Mesenchymal stem cell (in vitro differentiated cells and primary cell): ENCODE data around the gene TOR4A.

Experiments used
- DNase-seq: peaks from one replicate; pipeline ENCODE4 v3.0.0-alpha.2; 2013
- H2AFZ ChIP-seq: one replicate; pipeline ENCODE4 v1.6.1; 2013; ENCODE audit warnings: low read depth, mild to moderate bottlenecking, control low read depth, inconsistent platforms, low read length, moderate library complexity
- H2AK5ac ChIP-seq: 2 replicates; pipeline ENCODE4 v1.6.1; 2013; ENCODE audit warnings: low read length, moderate library complexity, mild to moderate bottlenecking, inconsistent platforms; ENCODE audit not compliant: severe bottlenecking
- H2BK120ac ChIP-seq: one replicate; pipeline ENCODE4 v1.6.1; 2013; ENCODE audit warnings: low read depth, mild to moderate bottlenecking, inconsistent platforms, low read length, moderate library complexity
- H2BK12ac ChIP-seq, 2 experiments: one replicate each; pipeline ENCODE4 v1.6.1; 2013; ENCODE audit warnings: inconsistent platforms in 2 of 2, low read length in 2 of 2, mild to moderate bottlenecking in 2 of 2, moderate library complexity in 2 of 2, control low read depth in 1 of 2
- H2BK15ac ChIP-seq: one replicate; pipeline ENCODE4 v1.6.1; 2013; ENCODE audit warnings: mild to moderate bottlenecking, low read depth, inconsistent platforms; ENCODE audit not compliant: poor library complexity, severe bottlenecking
- H2BK5ac ChIP-seq: 2 replicates; pipeline ENCODE4 v1.6.1; 2013; ENCODE audit warnings: low read depth, mild to moderate bottlenecking, low read length, control low read depth, inconsistent platforms; ENCODE audit not compliant: poor library complexity, severe bottlenecking
- H3K14ac ChIP-seq, 2 experiments: one replicate each; pipeline ENCODE4 v1.6.1; 2013; ENCODE audit warnings: inconsistent platforms in 2 of 2, low read length in 2 of 2, control low read depth in 1 of 2, mild to moderate bottlenecking in 1 of 2, moderate library complexity in 1 of 2
- H3K18ac ChIP-seq, 2 experiments: one replicate each; pipeline ENCODE4 v1.6.1; 2013; ENCODE audit warnings: inconsistent platforms in 2 of 2, low read length in 2 of 2, control low read depth in 1 of 2, low read depth in 1 of 2, mild to moderate bottlenecking in 1 of 2
- H3K23ac ChIP-seq, 2 experiments: one replicate each; pipeline ENCODE4 v1.6.1; 2013; ENCODE audit warnings: inconsistent platforms in 2 of 2, low read length in 2 of 2, mild to moderate bottlenecking in 2 of 2, moderate library complexity in 2 of 2, control low read depth in 1 of 2
- H3K27ac ChIP-seq: 2 replicates; pipeline ENCODE4 v1.5.1; 2013; ENCODE audit warnings: mild to moderate bottlenecking, moderate library complexity, low read length, control low read depth, inconsistent platforms; ENCODE audit not compliant: poor library complexity, severe bottlenecking
- H3K27me3 ChIP-seq, 2 experiments: 2 replicates each; pipeline versions ENCODE4 v1.6.1 to v1.7.0; 2013; ENCODE audit warnings: low read length in 2 of 2, mild to moderate bottlenecking in 2 of 2, moderate library complexity in 2 of 2, control low read depth in 1 of 2, inconsistent platforms in 1 of 2; ENCODE audit not compliant: control insufficient read depth in 1 of 2, insufficient read depth in 1 of 2
- H3K36me3 ChIP-seq, 2 experiments: 2 replicates each; pipeline versions ENCODE4 v1.6.1 to v1.7.0; 2013; ENCODE audit warnings: low read length in 2 of 2, control low read depth in 1 of 2, inconsistent platforms in 1 of 2, low read depth in 1 of 2, mild to moderate bottlenecking in 1 of 2; ENCODE audit not compliant: insufficient read depth in 2 of 2, control insufficient read depth in 1 of 2
- H3K4ac ChIP-seq, 2 experiments: one replicate each; pipeline ENCODE4 v1.6.1; 2013; ENCODE audit warnings: inconsistent platforms in 2 of 2, low read length in 2 of 2, mild to moderate bottlenecking in 2 of 2, moderate library complexity in 2 of 2, control low read depth in 1 of 2, low read depth in 1 of 2
- H3K4me1 ChIP-seq: 2 replicates; pipeline ENCODE4 v1.6.1; 2013; ENCODE audit warnings: low read depth, low read length, control low read depth; ENCODE audit not compliant: control insufficient read depth, insufficient read depth
- H3K4me2 ChIP-seq: 2 replicates; pipeline ENCODE4 v1.6.1; 2013; ENCODE audit warnings: low read length, mild to moderate bottlenecking, inconsistent platforms; ENCODE audit not compliant: poor library complexity, severe bottlenecking
- H3K4me3 ChIP-seq, 2 experiments: 2 replicates each; pipeline versions ENCODE4 v1.5.1 to v1.7.0; 2013; ENCODE audit warnings: low read length in 2 of 2, mild to moderate bottlenecking in 2 of 2, control low read depth in 1 of 2, low read depth in 1 of 2; ENCODE audit not compliant: insufficient read depth in 1 of 2
- H3K79me1 ChIP-seq: replicated peaks from 2 replicates; pipeline ENCODE4 v1.6.1; 2013; ENCODE audit warnings: mild to moderate bottlenecking, control low read depth, low read length, inconsistent platforms; ENCODE audit not compliant: poor library complexity, severe bottlenecking
- H3K9ac ChIP-seq: 2 replicates; pipeline ENCODE4 v1.7.0; 2013; ENCODE audit warnings: mild to moderate bottlenecking, low read length, moderate library complexity
- H3K9me3 ChIP-seq: 2 replicates; pipeline ENCODE4 v1.7.0; 2013; ENCODE audit warnings: mild to moderate bottlenecking, low read length; ENCODE audit not compliant: control insufficient read depth
- H4K8ac ChIP-seq: one replicate; pipeline ENCODE4 v1.6.1; 2013; ENCODE audit warnings: inconsistent platforms, mild to moderate bottlenecking, low read length, moderate library complexity
- H4K91ac ChIP-seq: one replicate; pipeline ENCODE4 v1.6.1; 2013; ENCODE audit warnings: mild to moderate bottlenecking, low read length, inconsistent platforms
- WGBS: methylation state at CpG from one replicate; pipeline ENCODE4 v1.1.7; 2013; ENCODE audit warnings: mixed read lengths; 5-methylcytosine and 5-hydroxymethylcytosine counted together

TOR4A gene

DNA sequence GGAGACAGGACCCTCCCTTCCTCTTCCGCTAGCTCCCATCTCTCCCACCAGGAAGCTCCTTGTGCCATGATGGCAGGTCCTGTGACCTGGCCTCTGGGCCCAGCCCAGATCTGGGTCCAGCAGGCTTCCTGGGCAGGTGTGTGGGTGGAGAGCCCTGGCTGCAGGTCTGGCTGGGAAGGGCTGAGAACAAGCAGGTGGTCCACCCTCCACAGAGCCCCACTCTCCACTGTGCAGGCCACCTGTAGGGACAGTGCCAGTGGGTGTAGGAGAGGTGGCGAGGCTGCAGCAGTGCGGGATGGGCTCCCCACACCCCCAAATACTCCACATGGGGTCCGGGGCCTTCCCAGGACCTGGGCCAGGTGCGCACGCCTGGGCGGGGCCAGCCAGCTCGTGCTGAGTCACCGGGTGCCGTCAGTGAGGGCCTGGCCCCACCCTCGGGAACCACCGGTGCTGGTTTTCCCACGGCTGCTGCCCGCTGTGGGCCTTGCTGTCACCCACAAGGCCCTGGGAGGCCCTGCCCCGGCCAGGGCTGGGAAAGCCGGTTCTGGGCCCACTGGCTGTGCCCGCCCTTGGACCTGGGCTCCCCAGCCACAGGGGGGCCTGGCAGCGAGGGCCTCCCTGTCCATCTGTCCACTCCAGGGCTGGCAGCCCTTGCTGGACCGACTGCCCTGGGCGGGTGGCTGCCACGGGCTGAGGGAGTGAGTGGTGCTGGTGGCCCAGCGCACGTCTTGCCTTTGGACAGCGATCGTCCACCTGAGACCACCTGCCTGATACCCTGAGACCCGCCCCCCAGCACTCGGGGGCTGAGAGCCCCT lies 33.9 kb downstream of the TOR4A start:
- H2AFZ ChIP-seq, result no peak overlapping the region
- H3K23ac ChIP-seq, result no peak overlapping the region
- H3K36me3 ChIP-seq, result no peaks in the 10 kb centered on the region
- H3K4me1 ChIP-seq, result peaks cover 15% of the 10 kb centered on the region
- H2AK5ac ChIP-seq, result no peak overlapping the region
- H3K14ac ChIP-seq, result no peak overlapping the region
- no peak overlapping the region for H3K4ac ChIP-seq
- H3K9me3 ChIP-seq, result no peaks in the 10 kb centered on the region
- no peak overlapping the region for H2BK5ac ChIP-seq
- no peak overlapping the region for H2BK12ac ChIP-seq
- no peak overlapping the region for H3K18ac ChIP-seq
- no peak for DNase-seq
- H3K9ac ChIP-seq, result no peak overlapping the region
- peaks cover 4 to 66% of the 10 kb centered on the region in 2 experiments for H3K27me3 ChIP-seq
- H3K79me1 ChIP-seq, result no peaks in the 10 kb centered on the region
- peak overlapping the region; percentile 40 for H2BK15ac ChIP-seq
- H3K27ac ChIP-seq, result no peak overlapping the region
- peak overlapping the region; percentile 25 for H4K91ac ChIP-seq
- no peak overlapping the region for H2BK120ac ChIP-seq
- H4K8ac ChIP-seq, result no peak overlapping the region
- H3K4me3 ChIP-seq, result no peak overlapping the region
- WGBS, result 80% methylated on average over 26 of the region's 27 CpGs
- H3K4me2 ChIP-seq, result no peak overlapping the region

DNA sequence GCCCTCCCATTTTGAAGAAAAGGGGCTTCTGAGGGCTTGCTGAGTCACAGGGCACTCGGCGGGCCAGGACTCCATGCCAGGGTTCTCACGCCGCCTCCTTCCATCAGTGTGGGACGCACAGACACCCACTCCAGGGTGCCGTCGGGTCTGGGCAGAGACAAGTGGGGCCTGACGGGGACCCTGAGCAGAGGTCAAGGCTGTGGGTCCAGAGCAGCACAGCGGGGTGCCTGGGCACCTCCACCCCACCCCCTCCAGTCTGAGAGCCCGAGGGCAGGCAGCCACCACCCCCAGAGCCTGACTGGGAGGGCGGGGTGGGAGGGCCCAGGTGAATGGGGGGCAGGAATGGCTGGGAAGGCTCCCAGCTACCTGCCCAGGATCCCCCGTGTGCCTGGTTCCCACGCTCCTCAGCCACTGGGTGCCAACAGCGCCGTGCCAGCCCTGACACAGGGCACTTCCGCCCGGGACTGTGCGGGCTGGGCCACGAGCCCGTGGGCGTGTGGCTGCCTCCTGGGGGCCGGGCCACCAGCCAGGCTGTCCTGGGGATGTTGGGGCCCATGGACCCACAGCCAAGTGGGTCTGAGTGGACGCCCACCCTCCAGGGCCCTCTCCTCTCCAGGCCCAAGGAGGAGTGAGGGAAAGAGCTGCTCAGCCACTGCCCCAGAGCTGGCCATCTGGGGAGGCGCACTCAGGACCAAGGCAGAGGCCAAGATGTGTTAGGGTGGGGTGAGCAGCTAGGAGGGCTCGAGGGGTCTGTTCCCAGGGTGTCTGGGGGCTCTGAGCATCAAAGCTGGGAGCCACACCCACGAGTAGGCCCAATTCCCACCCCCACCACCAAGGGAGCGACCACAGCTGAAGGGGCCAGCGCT lies 34.7 kb downstream of the TOR4A start:
- H3K4ac ChIP-seq, result no peak overlapping the region
- no peaks in the 10 kb centered on the region for H3K36me3 ChIP-seq
- H3K79me1 ChIP-seq, result no peaks in the 10 kb centered on the region
- H4K8ac ChIP-seq, result no peak overlapping the region
- no peak overlapping the region for H3K4me2 ChIP-seq
- H2BK5ac ChIP-seq, result no peak overlapping the region
- peaks cover 4 to 66% of the 10 kb centered on the region in 2 experiments for H3K27me3 ChIP-seq
- H3K9me3 ChIP-seq, result no peaks in the 10 kb centered on the region
- H2BK15ac ChIP-seq, result peak overlapping the region; percentile 40
- H2AK5ac ChIP-seq, result no peak overlapping the region
- no peak overlapping the region for H2BK12ac ChIP-seq
- H3K4me3 ChIP-seq, result no peak overlapping the region
- H3K27ac ChIP-seq, result no peak overlapping the region
- no peak overlapping the region for H4K91ac ChIP-seq
- no peak overlapping the region for H3K23ac ChIP-seq
- peaks cover 17% of the 10 kb centered on the region for H3K4me1 ChIP-seq
- H3K9ac ChIP-seq, result no peak overlapping the region
- no peak overlapping the region for H3K18ac ChIP-seq
- no peak for DNase-seq
- H2BK120ac ChIP-seq, result no peak overlapping the region
- H3K14ac ChIP-seq, result no peak overlapping the region
- no peak overlapping the region for H2AFZ ChIP-seq
- WGBS, result 89% methylated on average over 21 of the region's 28 CpGs

GRCh38 chr9:137312852-137313325 lies 35.4 kb downstream of the TOR4A start:
- no peaks in the 10 kb centered on the region for H3K79me1 ChIP-seq
- H2AFZ ChIP-seq, result no peak overlapping the region
- H3K27me3 ChIP-seq, result peaks cover 4 to 62% of the 10 kb centered on the region in 2 experiments
- no peak overlapping the region for H2AK5ac ChIP-seq
- H3K4ac ChIP-seq, result no peak overlapping the region
- no peak overlapping the region for H4K8ac ChIP-seq
- H2BK5ac ChIP-seq, result no peak overlapping the region
- no peaks in the 10 kb centered on the region for H3K9me3 ChIP-seq
- peak overlapping the region in 1 of 2 experiments; percentile 77 for H3K23ac ChIP-seq
- H2BK15ac ChIP-seq, result no peak overlapping the region
- no peaks in the 10 kb centered on the region for H3K36me3 ChIP-seq
- H3K4me1 ChIP-seq, result peaks cover 17% of the 10 kb centered on the region
- no peak overlapping the region for H3K9ac ChIP-seq
- no peak for DNase-seq
- H3K27ac ChIP-seq, result no peak overlapping the region
- H3K4me2 ChIP-seq, result no peak overlapping the region
- H2BK120ac ChIP-seq, result no peak overlapping the region
- H3K18ac ChIP-seq, result no peak overlapping the region
- no peak overlapping the region for H4K91ac ChIP-seq
- no peak overlapping the region for H3K4me3 ChIP-seq
- H3K14ac ChIP-seq, result no peak overlapping the region
- WGBS, result 96% methylated on average over 6 of the region's 6 CpGs
- no peak overlapping the region for H2BK12ac ChIP-seq
